ENCODE data around the gene AKR7A3. TPM values are rescaled to one million over a fixed set of nuclear protein-coding genes. Genes with fewer than 3 reads are reported as not detected.
"Not testable (repeated sequence)": the region's sequence is repeated elsewhere in the genome, so short reads cannot be mapped to it uniquely, and the experiment has no call there.

The AKR7A3 gene
- total RNA-seq, 4 donors from 2014 or later, result 1.2 to 4.3 TPM; not detected in 2

GRCh38 chr1:19289244-19289643, 674 bp upstream of the AKR7A3 start:
- DNase-seq, result no peak
- H3K9me3 ChIP-seq, result no peaks in the 10 kb centered on the region
- no peak overlapping the region for H3K4me3 ChIP-seq
- no peaks in the 10 kb centered on the region for H3K4me1 ChIP-seq
- H3K27me3 ChIP-seq, result no peaks in the 10 kb centered on the region
- intact Hi-C loops (cut with DNase I; ENCODE audit: low total_unique reads), result no loop called here
- TF ChIP-seq CTCF (IDR thresholded peaks at IDR 0.05), result no peak
- no peak overlapping the region for H3K27ac ChIP-seq
- H3K36me3 ChIP-seq, result no peaks in the 10 kb centered on the region

GRCh38 chr1:19287436-19288185, 959 bp downstream of the AKR7A3 start:
- Histone ChIP-seq H3K27me3 (no peaks in the 10 kb centered on the region), H3K4me3 (no peak overlapping the region), H3K4me1 (no peaks in the 10 kb centered on the region), H3K27ac (no peak overlapping the region), H3K9me3 (no peaks in the 10 kb centered on the region), H3K36me3 (no peaks in the 10 kb centered on the region)
- intact Hi-C loops (cut with DNase I; ENCODE audit: low total_unique reads), result no loop called here
- TF ChIP-seq POLR2A (IDR thresholded peaks at IDR 0.05) (no peak), CTCF (IDR thresholded peaks at IDR 0.05) (no peak)
- DNase-seq, result no peak

GRCh38 chr1:19285807-19286206, 2.8 kb downstream of the AKR7A3 start:
- H3K4me3 ChIP-seq; H3K9me3 ChIP-seq; H3K27ac ChIP-seq; H3K27me3 ChIP-seq; intact Hi-C loops (cut with DNase I; ENCODE audit: low total_unique reads); H3K36me3 ChIP-seq; H3K4me1 ChIP-seq; DNase-seq: not testable (repeated sequence)

- H3K4me3 ChIP-seq; H3K4me1 ChIP-seq; H3K9me3 ChIP-seq; H3K27ac ChIP-seq; H3K36me3 ChIP-seq; H3K27me3 ChIP-seq; DNase-seq; intact Hi-C loops (cut with DNase I; ENCODE audit: low total_unique reads): not testable (repeated sequence)
Measured at GRCh38 chr1:19285366-19285765, 3.2 kb downstream of the AKR7A3 start.

- no peak overlapping the region for H3K27ac ChIP-seq
- no peaks in the 10 kb centered on the region for H3K27me3 ChIP-seq
- no peaks in the 10 kb centered on the region for H3K4me1 ChIP-seq
- no peaks in the 10 kb centered on the region for H3K36me3 ChIP-seq
- no peaks in the 10 kb centered on the region for H3K9me3 ChIP-seq
- H3K4me3 ChIP-seq, result no peak overlapping the region
- intact Hi-C loops (cut with DNase I; ENCODE audit: low total_unique reads), result no loop called here
- TF ChIP-seq POLR2A (IDR thresholded peaks at IDR 0.05), result no peak
- TF ChIP-seq CTCF (IDR thresholded peaks at IDR 0.05), result no peak
- DNase-seq, result no peak
Measured at GRCh38 chr1:19284881-19285280, 3.7 kb downstream of the AKR7A3 start.

DNA sequence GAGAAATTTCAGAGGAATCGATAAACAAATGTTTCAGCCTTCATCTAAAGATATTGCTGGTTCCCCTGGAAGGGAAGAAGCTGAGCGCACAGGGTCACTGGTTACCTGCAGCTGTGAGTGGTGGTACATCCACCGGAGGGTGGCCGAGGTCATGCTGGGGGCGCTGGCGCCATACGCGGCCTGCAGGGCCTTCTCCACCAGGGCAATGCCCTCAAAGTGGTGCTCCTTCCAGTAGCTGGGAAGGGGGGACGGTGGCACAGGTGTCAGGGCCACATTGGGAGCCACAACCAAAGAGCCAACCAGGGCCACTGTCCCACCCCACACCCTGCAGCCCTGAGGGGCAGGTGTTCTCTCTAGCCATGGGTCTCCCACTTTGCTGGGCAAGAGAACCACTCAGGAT, 4.7 kb downstream of the AKR7A3 start:
- Histone ChIP-seq H3K9me3 (no peaks in the 10 kb centered on the region), H3K27ac (no peak overlapping the region), H3K36me3 (no peaks in the 10 kb centered on the region), H3K4me3 (no peak overlapping the region), H3K27me3 (no peaks in the 10 kb centered on the region), H3K4me1 (no peaks in the 10 kb centered on the region)
- no peak for DNase-seq
- TF ChIP-seq POLR2A (IDR thresholded peaks at IDR 0.05), result no peak
- no peak for TF ChIP-seq CTCF (IDR thresholded peaks at IDR 0.05)
- intact Hi-C loops (cut with DNase I; ENCODE audit: low total_unique reads), result no loop called here

Data from uterus (tissue), 4 donors.